Measurements from ENCODE around the gene SPTBN1. TPM values are rescaled to one million over a fixed set of nuclear protein-coding genes. Genes with fewer than 3 reads are reported as not detected.

SPTBN1 gene
- total and polyA plus RNA-seq, 3 donors from 2014 or later, result 143 to 366 (median 278) TPM

DNA sequence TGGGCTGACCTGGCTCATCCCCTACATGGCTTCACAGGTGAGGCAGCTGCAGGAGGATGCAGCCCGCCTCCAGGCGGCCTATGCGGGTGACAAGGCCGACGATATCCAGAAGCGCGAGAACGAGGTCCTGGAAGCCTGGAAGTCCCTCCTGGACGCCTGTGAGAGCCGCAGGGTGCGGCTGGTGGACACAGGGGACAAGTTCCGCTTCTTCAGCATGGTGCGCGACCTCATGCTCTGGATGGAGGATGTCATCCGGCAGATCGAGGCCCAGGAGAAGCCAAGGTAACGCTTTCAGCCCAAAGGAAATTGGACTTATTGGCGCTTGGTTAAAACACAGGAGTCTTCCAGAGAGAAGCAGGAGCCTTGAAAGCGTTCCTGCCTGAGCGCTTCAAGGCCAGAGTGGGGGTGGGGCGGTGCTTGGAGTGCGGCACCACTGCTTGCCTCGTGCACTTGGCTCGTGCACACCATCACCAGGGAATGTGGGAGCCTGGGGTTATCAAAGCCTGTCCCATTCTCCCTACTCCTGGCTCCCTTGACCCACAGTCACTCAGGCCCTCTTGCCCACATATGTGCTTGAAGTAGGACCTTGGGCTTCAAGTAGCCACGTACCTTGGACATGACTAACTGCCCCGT lies 197.6 kb downstream of the SPTBN1 start:
- H3K4me3 ChIP-seq, result no peak overlapping the region
- TF ChIP-seq, protein P1, sequence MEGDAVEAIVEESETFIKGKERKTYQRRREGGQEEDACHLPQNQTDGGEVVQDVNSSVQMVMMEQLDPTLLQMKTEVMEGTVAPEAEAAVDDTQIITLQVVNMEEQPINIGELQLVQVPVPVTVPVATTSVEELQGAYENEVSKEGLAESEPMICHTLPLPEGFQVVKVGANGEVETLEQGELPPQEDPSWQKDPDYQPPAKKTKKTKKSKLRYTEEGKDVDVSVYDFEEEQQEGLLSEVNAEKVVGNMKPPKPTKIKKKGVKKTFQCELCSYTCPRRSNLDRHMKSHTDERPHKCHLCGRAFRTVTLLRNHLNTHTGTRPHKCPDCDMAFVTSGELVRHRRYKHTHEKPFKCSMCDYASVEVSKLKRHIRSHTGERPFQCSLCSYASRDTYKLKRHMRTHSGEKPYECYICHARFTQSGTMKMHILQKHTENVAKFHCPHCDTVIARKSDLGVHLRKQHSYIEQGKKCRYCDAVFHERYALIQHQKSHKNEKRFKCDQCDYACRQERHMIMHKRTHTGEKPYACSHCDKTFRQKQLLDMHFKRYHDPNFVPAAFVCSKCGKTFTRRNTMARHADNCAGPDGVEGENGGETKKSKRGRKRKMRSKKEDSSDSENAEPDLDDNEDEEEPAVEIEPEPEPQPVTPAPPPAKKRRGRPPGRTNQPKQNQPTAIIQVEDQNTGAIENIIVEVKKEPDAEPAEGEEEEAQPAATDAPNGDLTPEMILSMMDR (IDR thresholded peaks at IDR 0.05), result no peak
- no peak for TF ChIP-seq POLR2A (IDR thresholded peaks at IDR 0.05)
- H3K4me1 ChIP-seq, result no peaks in the 10 kb centered on the region
- WGBS, 2 donors, result 65 to 85% methylated on average over 12 to 26 of the region's 26 CpGs
- peaks cover 4% of the 10 kb centered on the region for H3K36me3 ChIP-seq (ENCODE audit: low read depth, missing control alignments)
- peak; percentile 63 for DNase-seq
- H3K27me3 ChIP-seq, result no peaks in the 10 kb centered on the region
- peak overlapping the region in 1 of 2 donors; percentile 27 for H3K27ac ChIP-seq
- no peaks in the 10 kb centered on the region for H3K9me3 ChIP-seq
- intact Hi-C loops (cut with DNase I; ENCODE audit: low total_unique reads), result no loop called here

DNA sequence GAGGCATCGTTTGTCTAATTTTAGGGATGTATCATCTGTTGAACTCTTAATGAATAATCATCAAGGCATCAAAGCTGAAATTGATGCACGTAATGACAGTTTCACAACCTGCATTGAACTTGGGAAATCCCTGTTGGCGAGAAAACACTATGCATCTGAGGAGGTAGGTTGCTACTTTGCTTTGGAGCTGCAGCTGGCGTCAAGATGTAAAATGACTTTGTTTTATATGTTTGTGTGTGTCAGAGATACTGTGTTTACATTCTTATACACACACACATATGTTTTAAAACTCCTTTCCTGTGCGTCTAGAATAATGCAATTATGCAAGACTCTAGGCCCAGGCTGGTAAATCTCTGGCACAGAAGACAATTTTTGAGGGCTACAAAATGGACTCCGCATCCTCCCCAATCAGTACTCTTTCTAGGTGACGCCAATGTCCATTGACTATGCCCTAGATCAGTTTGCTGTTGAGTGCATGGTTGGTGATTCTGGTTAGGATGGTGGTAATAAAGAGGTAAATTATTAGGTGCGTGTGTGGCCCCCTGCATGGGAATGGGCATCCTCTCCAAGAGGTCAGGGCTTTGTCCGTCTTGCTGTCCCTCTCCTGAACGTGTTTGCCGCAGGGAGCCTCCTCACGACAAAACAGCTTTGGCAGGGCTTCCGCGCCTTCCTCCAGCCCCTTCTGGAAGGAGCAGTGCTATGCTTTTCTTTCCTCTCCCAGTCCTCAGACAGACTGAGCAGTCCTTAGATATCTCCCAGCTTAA lies 199.1 kb downstream of the SPTBN1 start:
- DNase-seq, result no peak
- no peak overlapping the region for H3K27ac ChIP-seq
- intact Hi-C loops (cut with DNase I; ENCODE audit: low total_unique reads), result no loop called here

DNA sequence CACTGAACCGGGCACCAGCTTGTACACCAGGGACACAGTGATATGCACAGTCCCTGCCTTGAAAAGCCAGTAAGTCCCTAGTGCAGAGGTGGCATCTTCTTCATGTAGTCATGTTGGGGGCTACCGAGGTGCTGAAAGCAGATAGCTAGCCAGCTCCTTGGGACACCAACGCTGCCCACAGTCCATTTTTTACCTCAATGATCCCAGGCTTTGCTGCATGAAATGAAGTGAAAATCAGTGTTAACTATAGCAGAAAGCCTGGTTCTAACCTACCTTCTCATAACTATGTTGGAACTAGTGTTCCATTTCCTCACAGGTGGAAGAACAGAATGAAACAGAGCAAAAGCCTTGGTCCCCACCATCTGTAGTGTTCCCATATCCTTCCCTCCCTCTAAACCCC lies 200.7 kb downstream of the SPTBN1 start:
- peaks cover 4% of the 10 kb centered on the region for H3K36me3 ChIP-seq (ENCODE audit: low read depth, missing control alignments)
- no peaks in the 10 kb centered on the region for H3K9me3 ChIP-seq
- TF ChIP-seq POLR2A (IDR thresholded peaks at IDR 0.05), result no peak
- TF ChIP-seq, protein P1 (IDR thresholded peaks at IDR 0.05), result no peak
- H3K27me3 ChIP-seq, result no peaks in the 10 kb centered on the region
- H3K27ac ChIP-seq, result no peak overlapping the region
- H3K4me1 ChIP-seq, result no peaks in the 10 kb centered on the region
- intact Hi-C loops (cut with DNase I; ENCODE audit: low total_unique reads), result no loop called here
- DNase-seq, result no peak
- no peak overlapping the region for H3K4me3 ChIP-seq
- WGBS, 2 donors, result 74 to 95% methylated on average over 3 of the region's 3 CpGs

More for the DNA sequence above, 199.1 kb downstream of the SPTBN1 start:
- WGBS, 2 donors, result 83 to 90% methylated on average over 13 to 14 of the region's 14 CpGs
- peaks cover 4% of the 10 kb centered on the region for H3K36me3 ChIP-seq (ENCODE audit: low read depth, missing control alignments)
- no peaks in the 10 kb centered on the region for H3K27me3 ChIP-seq
- H3K9me3 ChIP-seq, result no peaks in the 10 kb centered on the region
- H3K4me1 ChIP-seq, result no peaks in the 10 kb centered on the region
- TF ChIP-seq, protein P1 (IDR thresholded peaks at IDR 0.05), result no peak
- no peak for TF ChIP-seq POLR2A (IDR thresholded peaks at IDR 0.05)
- H3K4me3 ChIP-seq, result no peak overlapping the region

DNA sequence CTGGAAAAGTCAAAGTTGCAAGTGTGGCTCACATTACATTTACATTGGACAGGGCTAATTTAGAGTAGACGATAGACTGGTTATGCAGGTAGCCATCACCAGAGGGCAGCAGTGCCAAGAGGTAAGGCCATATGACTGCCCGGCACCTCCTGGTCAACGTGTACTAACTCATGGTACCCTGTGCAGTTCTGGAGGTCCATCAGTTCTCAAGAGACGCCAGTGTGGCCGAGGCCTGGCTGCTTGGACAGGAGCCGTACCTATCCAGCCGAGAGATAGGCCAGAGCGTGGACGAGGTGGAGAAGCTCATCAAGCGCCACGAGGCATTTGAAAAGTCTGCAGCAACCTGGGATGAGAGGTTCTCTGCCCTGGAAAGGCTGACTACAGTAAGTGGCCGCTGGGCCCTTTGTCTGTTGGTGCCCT lies 201.5 kb downstream of the SPTBN1 start:
- WGBS, 2 donors, result 76 to 82% methylated on average over 12 of the region's 12 CpGs
- intact Hi-C loops (cut with DNase I; ENCODE audit: low total_unique reads), result no loop called here
- H3K36me3 ChIP-seq (ENCODE audit: low read depth, missing control alignments), result peaks cover 4% of the 10 kb centered on the region

More for the DNA sequence above, 201.5 kb downstream of the SPTBN1 start:
- no peak for TF ChIP-seq POLR2A (IDR thresholded peaks at IDR 0.05)
- TF ChIP-seq, protein P1 (IDR thresholded peaks at IDR 0.05), result peak in 2 of 3 experiments; percentile 26 to 34
- no peaks in the 10 kb centered on the region for H3K4me1 ChIP-seq
- DNase-seq, result peak; percentile 70
- H3K27me3 ChIP-seq, result no peaks in the 10 kb centered on the region
- H3K9me3 ChIP-seq, result no peaks in the 10 kb centered on the region
- H3K4me3 ChIP-seq, result no peak overlapping the region
- no peak overlapping the region for H3K27ac ChIP-seq
